Mammary epithelial cell (primary cell): Measurements from ENCODE around the gene CLDN1.

Experiments
- CTCF ChIP-seq, 2 donors: IDR thresholded peaks in 1 of 2; conservative IDR thresholded peaks in 1 of 2; 2 replicates each; pipeline ENCODE4 v1.5.1; 2011 to 2012; ENCODE audit warnings: inconsistent platforms in 2 of 2, low read length in 2 of 2, mild to moderate bottlenecking in 2 of 2, control low read depth in 1 of 2, low read depth in 1 of 2; ENCODE audit not compliant: insufficient read depth in 1 of 2; ENCODE audit errors: extremely low read depth in 1 of 2
- EZH2 ChIP-seq: IDR thresholded peaks from 2 replicates; pipeline ENCODE4 v1.6.1; 2012; ENCODE audit warnings: low read length, inconsistent platforms, borderline replicate concordance

GRCh38 chr3:190356246-190356645, 34.0 kb upstream of the CLDN1 start:
- TF ChIP-seq CTCF (conservative IDR thresholded peaks at IDR 0.05 in 1 of 2, IDR thresholded peaks at IDR 0.05 in 1 of 2; ENCODE audit: extremely low read depth in 1 of 2, insufficient read depth in 1 of 2, low read depth in 1 of 2, low read length in 2 of 2) (no peak), EZH2 (no peak)
